ENCODE data around the gene CNTNAP5. TPM values are rescaled to one million over a fixed set of nuclear protein-coding genes. Genes with fewer than 3 reads are reported as not detected.

The CNTNAP5 gene
- total RNA-seq, 1 experiment from 2014 or later, result 0.48 TPM

GRCh38 chr2:124560592-124561112 lies 535.6 kb downstream of the CNTNAP5 start:
- Histone ChIP-seq H2AFZ (ENCODE audit: low read length) (no peak overlapping the region), H4K8ac (replicated peaks; ENCODE audit: insufficient read length, low read depth, low read length) (no peak overlapping the region), H2AK5ac (ENCODE audit: insufficient read length, low read length) (no peak overlapping the region), H3K4me2 (ENCODE audit: insufficient read depth, insufficient read length, low read length) (no peak overlapping the region), H3K23ac (ENCODE audit: insufficient read length, low read depth, low read length) (no peak overlapping the region), H3K4me1 (ENCODE audit: insufficient read depth, low read length) (no peaks in the 10 kb centered on the region), H2BK20ac (ENCODE audit: low read depth, low read length, poor library complexity, severe bottlenecking) (no peak overlapping the region), H3K27me3 (ENCODE audit: insufficient read depth, low read length) (no peaks in the 10 kb centered on the region), H3K23me2 (ENCODE audit: insufficient read length, low read depth, low read length, poor library complexity, severe bottlenecking) (no peaks in the 10 kb centered on the region), H3K4ac (ENCODE audit: low read depth, low read length) (no peak overlapping the region), H2BK5ac (ENCODE audit: insufficient read length, low read length) (no peak overlapping the region), H3K79me1 (ENCODE audit: insufficient read depth, low read depth, low read length, poor library complexity, severe bottlenecking) (no peaks in the 10 kb centered on the region), H3K56ac (ENCODE audit: insufficient read length, low read depth, low read length) (no peak overlapping the region), H2BK15ac (ENCODE audit: low read depth, low read length) (no peak overlapping the region), H3K14ac (ENCODE audit: insufficient read depth, low read length) (no peak overlapping the region), H4K91ac (ENCODE audit: insufficient read length, low read depth, low read length) (no peak overlapping the region), H3K79me2 (ENCODE audit: insufficient read depth, low read length) (no peaks in the 10 kb centered on the region), H4K5ac (ENCODE audit: insufficient read length, low read depth, low read length) (no peak overlapping the region), H4K20me1 (ENCODE audit: control insufficient read depth, insufficient read depth, insufficient read length) (no peaks in the 10 kb centered on the region), H3K18ac (ENCODE audit: insufficient read length, low read depth, low read length) (no peak overlapping the region), H3K27ac (ENCODE audit: insufficient read length, low read depth, low read length) (no peak overlapping the region), H3T11ph (ENCODE audit: low read length) (no peak overlapping the region), H3K9ac (ENCODE audit: extremely low read depth, insufficient read length, low read length) (no peak overlapping the region), H2BK120ac (ENCODE audit: low read depth, low read length, poor library complexity, severe bottlenecking) (no peak overlapping the region), H3K9me3 (ENCODE audit: control insufficient read depth, low read depth, low read length) (no peaks in the 10 kb centered on the region), H2BK12ac (ENCODE audit: insufficient read length, low read depth, low read length) (no peak overlapping the region)
- H3K4me1 Mint-ChIP-seq, result peaks cover 6 to 17% of the 10 kb centered on the region in 2 experiments
- no peaks in the 10 kb centered on the region for H3K36me3 Mint-ChIP-seq (ENCODE audit: insufficient read depth in 1 of 3, low read depth in 3 of 3)
- no CpG with 5 or more reads among the region's 4 CpGs for WGBS (ENCODE audit: extremely low coverage, insufficient read length, low lambda C conversion rate)
- H3K27ac Mint-ChIP-seq, result no peak overlapping the region
- no peaks in the 10 kb centered on the region; a peak in 1 of 5 replicates for H3K9me3 Mint-ChIP-seq
- DNase-seq, result no peak
- TF ChIP-seq CTCF (conservative IDR thresholded peaks at IDR 0.05), result no peak
- H3K27me3 Mint-ChIP-seq (ENCODE audit: low read depth), result no peaks in the 10 kb centered on the region
- H3K4me3 Mint-ChIP-seq, result no peak overlapping the region
